ENCODE data around the gene PLAAT3.
A peak's percentile ranks its signal among the peaks of the same experiment; 100 is the strongest.
"Not testable (repeated sequence)": the region's sequence is repeated elsewhere in the genome, so short reads cannot be mapped to it uniquely, and the experiment has no call there.

PLAAT3 gene

GRCh38 chr11:63617686-63618085 is 3.5 kb upstream of the PLAAT3 start:
- Mint-ChIP-seq H3K4me1 (ENCODE audit: low read depth) (peaks cover 45% of the 10 kb centered on the region), H3K27ac (peak overlapping the region; percentile 5), H3K27me3 (peaks cover 34% of the 10 kb centered on the region)
- intact Hi-C loops (cut with micrococcal nuclease); H3K36me3 Mint-ChIP-seq (ENCODE audit: low read depth); H3K4me3 Mint-ChIP-seq; H3K9me3 Mint-ChIP-seq: not testable (repeated sequence)

- Mint-ChIP-seq H3K4me1 (ENCODE audit: low read depth) (peaks cover 42% of the 10 kb centered on the region), H3K27me3 (peaks cover 30% of the 10 kb centered on the region), H3K27ac (no peak overlapping the region), H3K9me3 (no peaks in the 10 kb centered on the region), H3K4me3 (no peak overlapping the region), H3K36me3 (ENCODE audit: low read depth) (peaks cover 6% of the 10 kb centered on the region)
- intact Hi-C loops (cut with micrococcal nuclease) = no loop called here
These were observed 2.7 kb upstream of the PLAAT3 start for GRCh38 chr11:63616953-63617352.

GRCh38 chr11:63613517-63614135 is 607 bp downstream of the PLAAT3 start:
- Mint-ChIP-seq H3K4me3 (peak overlapping the region; percentile 78), H3K27ac (peak overlapping the region; percentile 70), H3K27me3 (peaks cover 30% of the 10 kb centered on the region), H3K36me3 (ENCODE audit: low read depth) (peaks cover 6% of the 10 kb centered on the region), H3K9me3 (no peaks in the 10 kb centered on the region), H3K4me1 (ENCODE audit: low read depth) (peaks cover 52% of the 10 kb centered on the region)
- intact Hi-C loops (cut with micrococcal nuclease) = no loop called here

GRCh38 chr11:63612181-63612580 is 2.1 kb downstream of the PLAAT3 start:
- Mint-ChIP-seq H3K4me1 (ENCODE audit: low read depth) (peaks cover 44% of the 10 kb centered on the region), H3K4me3 (no peak overlapping the region), H3K9me3 (no peaks in the 10 kb centered on the region), H3K36me3 (ENCODE audit: low read depth) (peaks cover 6% of the 10 kb centered on the region), H3K27me3 (peaks cover 35% of the 10 kb centered on the region), H3K27ac (no peak overlapping the region)
- intact Hi-C loops (cut with micrococcal nuclease) = no loop called here

- intact Hi-C loops (cut with micrococcal nuclease) = no loop called here
- Mint-ChIP-seq H3K27me3 (peaks cover 38% of the 10 kb centered on the region), H3K36me3 (ENCODE audit: low read depth) (peaks cover 6% of the 10 kb centered on the region), H3K27ac (peak overlapping the region; percentile 12), H3K9me3 (no peaks in the 10 kb centered on the region), H3K4me3 (no peak overlapping the region), H3K4me1 (ENCODE audit: low read depth) (peaks cover 44% of the 10 kb centered on the region)
These were observed 2.9 kb downstream of the PLAAT3 start for GRCh38 chr11:63611395-63611747.

- Mint-ChIP-seq H3K4me3 (no peak overlapping the region), H3K27me3 (peaks cover 35% of the 10 kb centered on the region), H3K4me1 (ENCODE audit: low read depth) (peaks cover 44% of the 10 kb centered on the region), H3K9me3 (no peaks in the 10 kb centered on the region), H3K27ac (peak overlapping the region; percentile 12), H3K36me3 (ENCODE audit: low read depth) (peaks cover 6% of the 10 kb centered on the region)
- intact Hi-C loops (cut with micrococcal nuclease) = no loop called here
These were observed 3.4 kb downstream of the PLAAT3 start for GRCh38 chr11:63610604-63611394.

- no peaks in the 10 kb centered on the region for H3K9me3 Mint-ChIP-seq
- intact Hi-C loops (cut with micrococcal nuclease) = no loop called here
- peaks cover 36% of the 10 kb centered on the region for H3K27me3 Mint-ChIP-seq
- H3K27ac Mint-ChIP-seq = peak overlapping the region; percentile 7
- peaks cover 44% of the 10 kb centered on the region for H3K4me1 Mint-ChIP-seq (ENCODE audit: low read depth)
- no peak overlapping the region for H3K4me3 Mint-ChIP-seq
- peaks cover 6% of the 10 kb centered on the region for H3K36me3 Mint-ChIP-seq (ENCODE audit: low read depth)
These were observed 4.2 kb downstream of the PLAAT3 start for GRCh38 chr11:63609971-63610580.

GRCh38 chr11:63609536-63609935 is 4.7 kb downstream of the PLAAT3 start:
- H3K27ac Mint-ChIP-seq = peak overlapping the region; percentile 42
- intact Hi-C loops (cut with micrococcal nuclease) = no loop called here
- peaks cover 6% of the 10 kb centered on the region for H3K36me3 Mint-ChIP-seq (ENCODE audit: low read depth)
- H3K4me3 Mint-ChIP-seq = no peak overlapping the region
- H3K4me1 Mint-ChIP-seq (ENCODE audit: low read depth) = peaks cover 42% of the 10 kb centered on the region
- no peaks in the 10 kb centered on the region for H3K9me3 Mint-ChIP-seq
- peaks cover 34% of the 10 kb centered on the region for H3K27me3 Mint-ChIP-seq

GRCh38 chr11:63608353-63609345 is 5.6 kb downstream of the PLAAT3 start:
- Mint-ChIP-seq H3K4me3 (no peak overlapping the region), H3K36me3 (ENCODE audit: low read depth) (no peaks in the 10 kb centered on the region), H3K4me1 (ENCODE audit: low read depth) (peaks cover 33% of the 10 kb centered on the region), H3K27me3 (peaks cover 26% of the 10 kb centered on the region), H3K27ac (peak overlapping the region; percentile 42), H3K9me3 (no peaks in the 10 kb centered on the region)
- intact Hi-C loops (cut with micrococcal nuclease) = no loop called here

- H3K9me3 Mint-ChIP-seq = no peaks in the 10 kb centered on the region
- H3K27ac Mint-ChIP-seq = no peak overlapping the region
- H3K4me1 Mint-ChIP-seq (ENCODE audit: low read depth) = peaks cover 15% of the 10 kb centered on the region
- intact Hi-C loops (cut with micrococcal nuclease) = no loop called here
- H3K27me3 Mint-ChIP-seq = peaks cover 22% of the 10 kb centered on the region
- H3K36me3 Mint-ChIP-seq (ENCODE audit: low read depth) = no peaks in the 10 kb centered on the region
- no peak overlapping the region for H3K4me3 Mint-ChIP-seq
These were observed 11.1 kb downstream of the PLAAT3 start for GRCh38 chr11:63603180-63603518.

- H3K27ac Mint-ChIP-seq; H3K36me3 Mint-ChIP-seq (ENCODE audit: low read depth); intact Hi-C loops (cut with micrococcal nuclease); H3K9me3 Mint-ChIP-seq; H3K4me3 Mint-ChIP-seq: not testable (repeated sequence)
- peaks cover 21% of the 10 kb centered on the region for H3K27me3 Mint-ChIP-seq
- peaks cover 15% of the 10 kb centered on the region for H3K4me1 Mint-ChIP-seq (ENCODE audit: low read depth)
These were observed 11.7 kb downstream of the PLAAT3 start for GRCh38 chr11:63602290-63603179.

GRCh38 chr11:63599211-63600122 is 14.8 kb downstream of the PLAAT3 start:
- H3K27ac Mint-ChIP-seq = no peak overlapping the region
- H3K4me1 Mint-ChIP-seq (ENCODE audit: low read depth) = peaks cover 23% of the 10 kb centered on the region
- H3K36me3 Mint-ChIP-seq (ENCODE audit: low read depth) = peaks cover 4% of the 10 kb centered on the region
- H3K27me3 Mint-ChIP-seq = peaks cover 8% of the 10 kb centered on the region
- no peaks in the 10 kb centered on the region for H3K9me3 Mint-ChIP-seq
- H3K4me3 Mint-ChIP-seq = no peak overlapping the region
- intact Hi-C loops (cut with micrococcal nuclease) = no loop called here

Data from dendritic cell treated with granulocyte-macrophage colony-stimulating factor and Interleukin-4, amounts not matched to agents 40 ng/mL and 50 ng/mL, for 4 days (primary cell).